Measurements from ENCODE around the gene ABCA9. TPM values are rescaled to one million over a fixed set of nuclear protein-coding genes. Genes with fewer than 3 reads are reported as not detected.

ABCA9 gene
- total RNA-seq, 1 experiment from 2014 or later, result not detected

DNA sequence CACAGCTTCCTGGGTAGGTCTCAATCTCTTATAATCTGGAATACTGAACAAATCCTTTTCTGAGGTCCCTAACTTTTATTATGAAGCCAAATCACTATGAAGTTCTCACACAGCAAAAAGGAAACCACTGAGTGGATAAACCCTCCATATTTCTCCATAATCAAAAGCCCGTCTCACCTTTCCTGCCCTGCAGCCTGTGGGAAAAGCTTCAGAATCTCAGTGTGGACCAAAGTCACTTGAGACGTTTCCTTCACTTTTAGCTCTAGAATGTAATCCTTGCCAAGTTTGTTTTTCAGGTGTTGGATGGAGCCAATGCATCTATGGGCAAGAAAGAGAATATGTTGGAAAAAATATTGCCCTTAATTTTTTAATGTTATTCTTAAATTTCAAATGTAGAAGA lies 22.0 kb upstream of the ABCA9 start:
- H3K9me3 ChIP-seq (ENCODE audit: control insufficient read depth, low read depth, low read length), result no peaks in the 10 kb centered on the region
- no peak overlapping the region for H2BK12ac ChIP-seq (ENCODE audit: insufficient read length, low read depth, low read length)
- H2AFZ ChIP-seq (ENCODE audit: low read length), result no peak overlapping the region
- H2BK20ac ChIP-seq (ENCODE audit: low read depth, low read length, poor library complexity, severe bottlenecking), result no peak overlapping the region
- H4K8ac ChIP-seq (replicated peaks; ENCODE audit: insufficient read length, low read depth, low read length), result no peak overlapping the region
- TF ChIP-seq, protein P1, sequence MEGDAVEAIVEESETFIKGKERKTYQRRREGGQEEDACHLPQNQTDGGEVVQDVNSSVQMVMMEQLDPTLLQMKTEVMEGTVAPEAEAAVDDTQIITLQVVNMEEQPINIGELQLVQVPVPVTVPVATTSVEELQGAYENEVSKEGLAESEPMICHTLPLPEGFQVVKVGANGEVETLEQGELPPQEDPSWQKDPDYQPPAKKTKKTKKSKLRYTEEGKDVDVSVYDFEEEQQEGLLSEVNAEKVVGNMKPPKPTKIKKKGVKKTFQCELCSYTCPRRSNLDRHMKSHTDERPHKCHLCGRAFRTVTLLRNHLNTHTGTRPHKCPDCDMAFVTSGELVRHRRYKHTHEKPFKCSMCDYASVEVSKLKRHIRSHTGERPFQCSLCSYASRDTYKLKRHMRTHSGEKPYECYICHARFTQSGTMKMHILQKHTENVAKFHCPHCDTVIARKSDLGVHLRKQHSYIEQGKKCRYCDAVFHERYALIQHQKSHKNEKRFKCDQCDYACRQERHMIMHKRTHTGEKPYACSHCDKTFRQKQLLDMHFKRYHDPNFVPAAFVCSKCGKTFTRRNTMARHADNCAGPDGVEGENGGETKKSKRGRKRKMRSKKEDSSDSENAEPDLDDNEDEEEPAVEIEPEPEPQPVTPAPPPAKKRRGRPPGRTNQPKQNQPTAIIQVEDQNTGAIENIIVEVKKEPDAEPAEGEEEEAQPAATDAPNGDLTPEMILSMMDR (conservative IDR thresholded peaks at IDR 0.05), result no peak
- Mint-ChIP-seq H3K27ac (no peak overlapping the region), H3K36me3 (ENCODE audit: insufficient read depth in 1 of 3, low read depth in 3 of 3) (peaks cover 0 to 10% (median 2%) of the 10 kb centered on the region in 3 experiments; a peak in 3 of 7 replicates), H3K27me3 (ENCODE audit: low read depth) (peaks cover 2% of the 10 kb centered on the region), H3K9me3 (peaks cover 0 to 10% of the 10 kb centered on the region in 2 experiments; a peak in 4 of 5 replicates), H3K4me1 (0 out of 4 replicates have a peak, but pooled peaks cover 0 to 2% of the 10 kb centered on the region in 2 experiments), H3K4me3 (no peak overlapping the region)
- DNase-seq, result no peak
- H2BK120ac ChIP-seq (ENCODE audit: low read depth, low read length, poor library complexity, severe bottlenecking), result no peak overlapping the region
- H2BK15ac ChIP-seq (ENCODE audit: low read depth, low read length), result no peak overlapping the region
- H3K14ac ChIP-seq (ENCODE audit: insufficient read depth, low read length), result no peak overlapping the region
- no peak overlapping the region for H3K4ac ChIP-seq (ENCODE audit: low read depth, low read length)
- no CpG with 5 or more reads among the region's 2 CpGs for WGBS (ENCODE audit: extremely low coverage, insufficient read length, low lambda C conversion rate)
- no peak overlapping the region for H3K4me2 ChIP-seq (ENCODE audit: insufficient read depth, insufficient read length, low read length)
- no peak overlapping the region for H4K91ac ChIP-seq (ENCODE audit: insufficient read length, low read depth, low read length)
- no peaks in the 10 kb centered on the region for H3K23me2 ChIP-seq (ENCODE audit: insufficient read length, low read depth, low read length, poor library complexity, severe bottlenecking)
- no peak overlapping the region for H3K18ac ChIP-seq (ENCODE audit: insufficient read length, low read depth, low read length)
- H4K20me1 ChIP-seq (ENCODE audit: control insufficient read depth, insufficient read depth, insufficient read length), result no peaks in the 10 kb centered on the region
- H3K9ac ChIP-seq (ENCODE audit: extremely low read depth, insufficient read length, low read length), result no peak overlapping the region
- no peak overlapping the region for H2BK5ac ChIP-seq (ENCODE audit: insufficient read length, low read length)
- no peak overlapping the region for H3K23ac ChIP-seq (ENCODE audit: insufficient read length, low read depth, low read length)
- no peak overlapping the region for H2AK5ac ChIP-seq (ENCODE audit: insufficient read length, low read length)
- no peaks in the 10 kb centered on the region for H3K4me1 ChIP-seq (ENCODE audit: insufficient read depth, low read length)
- H3T11ph ChIP-seq (ENCODE audit: low read length), result no peak overlapping the region
- no peaks in the 10 kb centered on the region for H3K79me2 ChIP-seq (ENCODE audit: insufficient read depth, low read length)
- H4K5ac ChIP-seq (ENCODE audit: insufficient read length, low read depth, low read length), result no peak overlapping the region
- H3K27me3 ChIP-seq (ENCODE audit: insufficient read depth, low read length), result no peaks in the 10 kb centered on the region
- H3K56ac ChIP-seq (ENCODE audit: insufficient read length, low read depth, low read length), result no peak overlapping the region
- H3K79me1 ChIP-seq (ENCODE audit: insufficient read depth, low read depth, low read length, poor library complexity, severe bottlenecking), result no peaks in the 10 kb centered on the region
- no peak overlapping the region for H3K27ac ChIP-seq (ENCODE audit: insufficient read length, low read depth, low read length)

Data from H9 (cell line).